A204.1 (cell line): ENCODE data around the gene SOWAHD.
"Not testable (repeated sequence)": the region's sequence is repeated elsewhere in the genome, so short reads cannot be mapped to it uniquely, and the experiment has no call there.

ENCODE experiments used
- FAIRE-seq: peaks from 2 replicates; lab custom pipeline; 2012; peaks lifted over from hg19 to GRCh38; lab: Jason Lieb, UNC

The SOWAHD gene, protein sequence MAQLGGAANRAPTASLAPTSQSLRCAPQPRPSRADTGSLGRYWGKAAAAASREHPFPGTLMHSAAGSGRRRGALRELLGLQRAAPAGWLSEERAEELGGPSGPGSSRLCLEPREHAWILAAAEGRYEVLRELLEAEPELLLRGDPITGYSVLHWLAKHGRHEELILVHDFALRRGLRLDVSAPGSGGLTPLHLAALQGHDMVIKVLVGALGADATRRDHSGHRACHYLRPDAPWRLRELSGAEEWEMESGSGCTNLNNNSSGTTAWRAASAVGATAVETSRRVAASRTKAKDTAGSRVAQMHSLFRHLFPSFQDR

DNA sequence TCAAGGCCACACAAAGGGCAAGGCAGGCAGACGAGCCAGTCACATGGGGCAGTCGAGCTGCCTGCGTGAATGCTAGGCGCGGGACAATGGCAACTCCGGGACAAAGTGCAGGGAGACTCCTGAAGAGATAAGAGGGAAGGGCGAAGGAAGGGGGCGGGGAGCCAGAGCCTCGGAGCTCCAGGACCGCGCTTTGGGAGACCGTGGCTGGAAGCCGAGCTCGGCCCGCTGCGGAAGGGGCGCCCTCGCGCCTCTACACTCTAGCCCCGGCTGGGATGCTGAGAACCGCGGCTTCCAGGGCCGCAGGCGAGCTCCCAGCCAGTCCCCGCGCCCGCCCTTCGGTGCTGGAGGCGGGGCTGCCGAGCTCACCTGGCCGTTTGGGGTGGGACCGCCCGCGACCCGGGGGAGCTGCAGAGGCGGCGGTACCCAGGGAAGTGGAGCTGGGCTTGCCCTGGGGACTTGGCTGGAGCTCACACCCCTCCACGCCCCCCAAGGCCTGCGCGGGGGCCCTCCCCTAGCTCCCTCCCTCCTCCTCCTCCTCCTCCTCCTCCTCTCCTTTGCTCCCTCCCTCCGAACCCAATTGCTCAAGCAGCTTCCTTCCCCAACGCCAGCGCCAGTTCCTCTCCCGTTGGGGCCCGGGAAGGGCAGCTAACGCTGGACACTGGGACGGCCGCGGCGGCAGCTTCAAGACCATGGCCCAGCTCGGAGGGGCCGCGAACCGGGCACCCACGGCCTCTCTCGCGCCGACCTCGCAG, at the start of gene SOWAHD:
Gene SOWAHD, plus strand, starts transcription at position 610 of the 752 bp plus-strand sequence. Its CDS starts 80 bp downstream, at position 690.
- no peak for FAIRE-seq

DNA sequence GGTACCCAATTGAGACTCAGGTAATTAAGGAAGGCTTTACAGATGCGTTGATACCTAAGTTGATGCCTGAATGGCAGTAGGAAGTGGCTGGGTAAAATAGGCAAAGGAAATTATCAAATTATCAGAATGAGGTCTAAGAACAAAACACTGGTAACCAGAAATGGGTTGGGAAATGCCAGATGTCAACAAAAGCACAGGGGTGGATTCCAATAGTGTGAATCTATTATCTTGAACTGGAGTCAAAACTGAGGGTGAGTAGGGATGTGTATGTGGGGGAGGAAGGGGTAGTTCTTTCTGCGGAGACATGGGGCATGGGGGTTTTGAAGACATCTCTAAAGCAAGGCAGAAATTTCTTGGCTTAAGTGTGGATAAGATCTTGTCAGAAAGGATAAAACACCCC, 49.5 kb upstream of the SOWAHD start:
- FAIRE-seq = no peak

DNA sequence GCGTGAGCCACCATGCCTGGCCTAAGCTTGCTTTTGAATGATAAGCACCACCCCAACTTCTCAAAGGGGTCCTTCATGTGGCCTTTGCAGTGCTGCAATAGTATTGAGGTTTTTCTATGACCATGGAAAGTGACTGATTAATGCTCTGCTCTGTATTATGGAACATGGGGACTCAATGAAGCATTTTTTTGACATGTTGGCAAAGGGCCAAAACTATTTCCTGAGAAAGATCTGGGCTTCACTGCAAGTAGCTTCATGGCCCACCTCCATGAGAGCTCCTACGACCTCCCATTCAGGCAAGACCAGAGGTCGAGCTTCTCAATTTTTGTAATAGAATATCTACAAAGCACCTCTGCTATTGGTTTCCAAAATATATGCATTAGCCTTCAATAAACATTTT, 48.8 kb upstream of the SOWAHD start:
- FAIRE-seq = no peak

DNA sequence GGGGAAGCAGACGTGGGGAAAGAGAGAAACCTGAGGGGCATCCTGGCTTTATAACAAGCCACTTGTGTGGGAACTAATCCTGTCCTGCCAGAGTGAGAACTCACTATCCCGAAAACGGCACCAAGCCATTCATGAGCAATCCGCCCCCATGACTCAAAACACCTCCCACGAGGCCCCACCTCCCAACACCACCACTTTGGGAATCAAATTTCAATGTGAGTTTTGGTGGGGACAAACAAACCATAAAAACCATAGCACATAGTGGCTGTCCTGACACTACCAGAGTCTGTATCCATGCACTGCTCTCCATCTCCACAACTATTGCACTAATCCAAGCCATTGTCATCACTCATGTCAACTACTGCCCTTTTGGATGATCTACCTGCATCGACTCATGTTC, 36.9 kb upstream of the SOWAHD start:
- no peak for FAIRE-seq

DNA sequence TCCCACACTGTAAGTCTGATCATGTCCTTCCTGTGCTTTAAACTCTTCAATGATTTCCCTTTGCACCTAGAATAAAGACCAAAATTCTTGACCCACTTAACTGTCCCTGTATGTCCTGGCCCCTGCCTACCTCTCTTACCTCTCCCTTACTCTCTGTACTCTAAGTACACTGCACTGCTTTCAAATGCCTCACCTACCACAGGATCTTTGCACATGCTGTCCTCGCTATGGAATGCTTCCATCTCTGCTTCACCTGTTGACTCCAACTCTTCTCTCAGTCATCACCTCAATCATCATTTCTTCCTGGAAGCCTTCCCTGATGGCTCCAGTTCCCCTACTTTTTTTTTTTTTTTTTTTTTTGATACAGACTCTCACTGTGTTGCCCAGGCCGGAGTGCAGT, 36.5 kb upstream of the SOWAHD start:
- no peak for FAIRE-seq

DNA sequence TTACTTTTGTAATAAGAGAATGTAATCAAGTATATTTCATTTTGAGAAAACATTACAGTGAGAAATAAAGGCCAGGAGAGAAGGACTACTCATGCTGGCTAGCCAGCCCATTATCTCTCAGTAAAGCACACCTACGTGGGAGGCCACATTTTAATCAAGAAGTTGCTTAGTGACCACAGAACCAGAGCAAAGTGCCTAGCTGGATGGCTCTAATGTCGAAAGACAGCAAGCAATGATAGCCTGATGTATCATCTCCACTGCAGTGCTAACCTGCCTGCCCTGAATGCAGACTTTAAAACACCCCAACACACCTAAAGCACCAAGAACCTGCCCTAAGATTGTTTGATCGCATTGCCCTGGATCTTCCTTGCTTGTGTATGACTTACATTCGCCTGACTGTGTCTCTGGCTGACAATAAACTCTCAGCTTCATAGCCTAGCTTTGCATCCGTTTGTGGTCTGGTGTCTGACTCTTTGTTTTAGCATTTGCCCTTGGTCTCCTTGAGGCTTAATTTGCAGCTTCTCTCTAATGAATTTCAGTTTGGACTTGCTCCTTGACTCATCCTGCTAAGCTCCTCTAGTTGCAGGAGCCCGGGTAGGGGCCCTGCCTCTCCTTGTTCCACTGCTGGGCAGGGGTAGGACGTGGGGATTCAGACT, 31.4 kb upstream of the SOWAHD start:
- no peak for FAIRE-seq

DNA sequence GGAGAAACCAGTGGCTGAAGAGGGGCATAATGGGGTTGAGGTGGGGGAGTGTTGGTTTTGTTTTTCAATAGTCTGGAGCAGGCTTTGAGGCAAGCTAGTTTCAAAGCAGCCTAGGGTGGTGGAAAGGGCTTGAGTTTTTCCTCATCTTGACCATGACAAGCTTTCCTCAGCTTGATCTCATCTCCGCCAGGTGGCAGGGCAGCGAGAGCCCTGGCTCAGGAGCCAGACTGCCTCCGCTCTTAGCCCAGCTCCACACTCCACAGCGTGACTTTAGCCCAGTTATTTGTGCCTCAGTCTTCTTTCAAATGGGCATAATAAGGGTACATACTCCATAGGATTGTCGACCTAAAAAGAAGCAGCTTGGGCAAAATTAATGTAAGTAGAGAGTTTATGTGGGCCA, 29.9 kb upstream of the SOWAHD start:
- no peak for FAIRE-seq

DNA sequence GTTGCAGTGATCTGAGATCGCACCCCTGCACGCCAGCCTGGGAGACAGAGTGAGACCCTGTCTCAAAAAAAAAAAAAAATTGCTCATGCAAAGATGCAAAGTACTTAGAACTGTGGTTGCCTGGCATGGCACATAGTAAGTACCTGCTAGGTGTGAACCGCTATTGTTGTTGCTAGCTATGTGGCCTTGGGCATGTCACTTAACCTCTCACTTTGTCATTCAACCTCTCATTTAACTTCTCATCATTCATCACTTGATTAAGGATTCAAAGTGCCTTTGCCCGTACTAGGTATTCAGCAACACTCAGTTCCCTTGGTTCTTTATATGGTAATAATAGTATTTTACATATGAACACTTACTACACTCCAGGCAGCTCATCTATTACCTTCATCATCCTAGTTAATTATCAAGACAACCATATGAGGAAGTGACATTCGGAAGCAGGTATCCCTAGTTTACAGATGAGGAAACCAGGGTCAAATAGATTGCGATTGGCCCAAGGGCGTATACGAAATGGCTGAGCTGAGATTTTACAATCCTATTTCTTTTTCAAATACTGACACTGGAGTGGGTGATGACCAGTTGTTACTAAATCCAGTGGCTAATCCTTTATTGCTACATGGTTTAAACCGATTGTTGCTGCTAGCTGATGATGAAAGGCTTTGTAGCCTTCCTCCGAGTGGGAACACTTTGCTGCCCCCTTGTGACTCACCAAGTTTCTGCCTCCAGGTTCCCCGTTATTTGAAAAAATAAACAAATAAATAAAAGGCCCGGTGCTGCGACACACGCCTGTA, 28.8 kb upstream of the SOWAHD start:
- peak; percentile 78 for FAIRE-seq

DNA sequence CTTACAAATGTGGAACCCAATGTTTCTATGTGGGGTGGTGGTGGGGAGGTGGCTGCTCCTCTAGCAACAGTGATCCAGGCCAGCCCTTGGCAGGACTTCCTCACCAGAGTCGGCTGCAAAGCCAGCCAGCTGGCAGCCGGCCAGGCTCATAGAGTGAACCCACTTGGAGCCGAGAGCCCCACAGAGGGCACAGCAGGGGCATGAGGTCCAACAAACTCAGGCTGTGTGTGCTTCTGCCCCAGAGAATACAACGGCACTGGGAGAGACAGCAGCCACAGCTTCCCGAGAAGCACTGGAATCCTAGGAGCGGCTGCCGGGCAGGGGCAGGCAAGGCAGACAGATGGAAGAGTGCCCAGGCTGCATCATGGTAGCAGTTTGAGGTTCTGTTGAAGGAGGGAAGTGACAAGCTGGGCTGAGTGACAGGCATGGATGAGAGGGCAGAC, 23.5 kb upstream of the SOWAHD start:
- FAIRE-seq = no peak

DNA sequence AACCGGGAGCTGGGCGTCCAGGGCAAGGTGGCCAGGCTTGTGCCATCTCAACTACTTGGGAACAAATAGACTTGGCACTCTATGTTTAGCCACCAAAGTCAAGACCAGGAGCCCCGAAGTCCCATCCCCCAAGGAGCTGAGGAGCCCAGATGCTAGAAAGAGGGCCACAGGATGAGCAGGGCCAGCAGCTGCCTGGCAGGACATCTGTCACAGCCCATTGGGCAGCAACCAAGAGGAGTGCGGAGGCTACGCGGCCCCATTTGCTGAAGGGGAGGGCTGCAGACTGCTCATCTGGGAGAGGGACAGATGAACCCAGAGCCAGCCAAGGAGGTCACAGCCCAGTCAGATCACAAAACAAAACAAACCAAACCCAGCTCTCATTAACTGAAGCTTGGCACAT, 22.9 kb upstream of the SOWAHD start:
- no peak for FAIRE-seq

DNA sequence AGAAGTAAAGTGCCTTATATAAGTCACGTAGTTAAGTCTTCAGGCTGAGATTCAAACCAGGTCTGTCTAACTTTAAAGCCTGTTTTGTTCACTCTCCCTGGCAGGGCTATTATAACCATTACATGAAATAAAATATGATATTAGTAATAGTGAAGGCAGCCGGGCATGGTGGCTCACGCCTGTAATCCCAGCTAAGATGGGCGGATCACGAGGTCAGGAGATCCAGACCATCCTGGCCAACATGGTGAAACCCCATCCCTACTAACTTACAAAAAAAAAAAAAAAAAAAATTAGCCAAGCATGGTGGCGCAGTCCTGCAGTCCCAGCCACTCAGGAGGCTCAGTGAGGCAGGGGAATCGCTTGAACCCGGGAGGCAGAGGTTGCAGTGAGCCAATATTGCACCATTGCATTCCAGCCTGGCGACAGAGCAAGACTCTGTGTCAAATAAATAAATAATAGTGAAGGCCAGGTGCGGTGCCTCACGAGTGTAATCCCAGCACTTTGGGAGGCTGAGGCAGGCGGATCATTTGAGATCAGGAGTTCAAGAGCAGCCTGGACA, 22.1 kb upstream of the SOWAHD start:
- no peak for FAIRE-seq

DNA sequence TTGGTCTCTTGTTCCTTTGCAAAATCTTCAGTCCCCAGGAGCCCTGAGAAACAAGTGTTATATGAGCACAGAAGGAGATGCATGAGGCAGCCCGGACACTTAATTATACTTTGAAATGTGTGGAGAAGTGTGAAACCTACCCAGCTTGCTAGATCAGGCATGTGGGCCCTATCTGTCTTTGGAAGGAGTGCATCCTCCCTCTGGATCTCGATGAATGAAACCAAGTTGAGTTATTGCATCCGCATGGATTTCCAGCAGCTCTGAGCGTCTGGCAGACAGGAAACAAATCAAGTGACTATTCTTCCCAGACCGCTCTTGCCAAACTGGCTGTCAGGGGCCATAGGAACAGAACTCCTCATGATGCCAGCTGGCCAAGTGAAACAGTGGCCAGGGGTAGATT, 19.6 kb upstream of the SOWAHD start:
- no peak for FAIRE-seq

DNA sequence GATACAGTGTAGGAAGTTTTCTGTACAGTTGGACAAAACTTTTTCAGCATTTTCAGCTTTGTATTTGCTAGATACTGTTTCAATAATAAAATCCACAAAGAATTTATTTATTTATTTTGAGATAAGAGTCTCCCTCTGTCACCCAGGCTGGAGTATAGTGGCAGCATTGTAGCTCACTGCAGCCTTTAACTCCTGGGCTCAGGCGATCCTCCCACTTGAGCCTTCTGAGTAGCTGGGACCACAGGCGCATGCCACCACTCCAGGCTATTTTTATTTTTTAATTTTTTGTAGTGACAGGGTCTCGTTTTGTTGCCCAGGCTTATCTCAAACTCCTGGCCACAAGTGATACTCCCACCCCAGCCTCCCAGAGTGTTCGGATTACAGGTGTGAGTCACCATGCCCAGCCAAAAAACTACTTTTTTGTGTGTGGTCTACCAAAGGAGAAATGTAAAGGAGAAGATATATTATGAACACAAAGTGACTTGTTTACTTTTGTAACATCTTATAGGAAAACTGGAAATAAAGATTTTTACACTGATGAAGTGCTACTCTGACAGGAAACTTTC, 13.0 kb upstream of the SOWAHD start:
- no peak for FAIRE-seq

DNA sequence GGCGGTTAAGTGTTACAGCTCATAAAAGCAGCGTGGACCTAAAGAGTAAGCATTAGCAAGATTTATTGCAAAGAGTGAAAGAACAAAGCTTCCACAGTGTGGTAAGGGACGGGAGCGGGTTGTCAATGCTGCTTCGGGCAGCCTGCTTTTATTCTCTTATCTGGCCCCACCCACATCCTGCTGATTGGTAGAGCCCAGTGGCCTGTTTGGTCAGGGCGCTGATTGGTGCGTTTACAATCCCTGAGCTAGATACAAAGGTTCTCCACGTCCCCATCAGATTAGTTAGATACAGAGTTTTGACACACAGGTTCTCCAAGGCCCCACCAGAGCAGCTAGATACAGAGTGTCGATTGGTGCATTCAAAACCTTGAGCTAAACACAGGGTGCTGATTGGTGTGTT, 8.3 kb upstream of the SOWAHD start:
- not testable (repeated sequence) for FAIRE-seq

DNA sequence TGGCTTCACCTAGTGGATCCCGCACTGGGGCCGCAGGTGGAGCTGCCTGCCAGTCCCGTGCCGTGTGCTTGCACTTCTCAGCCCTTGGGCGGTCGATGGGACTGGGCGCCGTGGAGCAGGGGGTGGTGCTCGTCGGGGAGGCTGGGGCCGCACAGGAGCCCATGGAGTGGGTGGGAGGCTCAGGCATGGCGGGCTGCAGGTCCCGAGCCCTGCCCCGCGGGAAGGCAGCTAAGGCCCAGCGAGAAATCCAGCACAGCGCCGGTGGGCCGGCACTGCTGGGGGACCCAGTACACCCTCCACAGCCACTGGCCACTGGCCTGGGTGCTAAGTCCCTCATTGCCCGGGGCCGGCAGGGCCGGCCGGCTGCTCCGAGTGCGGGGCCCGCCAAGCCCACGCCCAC, 7.6 kb upstream of the SOWAHD start:
- not testable (repeated sequence) for FAIRE-seq

DNA sequence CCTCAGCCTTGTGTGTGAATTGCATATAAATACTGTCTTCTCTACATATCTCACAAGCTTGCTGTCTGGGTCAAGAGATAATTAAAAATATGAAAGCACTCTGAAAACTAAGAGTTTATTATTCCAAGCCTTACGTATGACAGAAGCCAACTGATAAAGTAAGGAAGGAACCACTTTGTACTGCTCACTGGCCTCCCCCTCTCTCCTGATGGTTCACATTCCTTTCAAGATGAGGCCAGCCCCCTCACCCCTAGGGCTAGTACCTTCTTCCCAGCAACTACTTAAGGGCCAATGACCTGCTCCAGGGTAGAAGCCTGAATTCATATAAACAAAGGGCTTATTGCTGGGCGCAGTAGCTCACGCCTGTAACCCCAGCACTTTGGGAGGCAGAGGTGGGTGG, 5.4 kb upstream of the SOWAHD start:
- no peak for FAIRE-seq

DNA sequence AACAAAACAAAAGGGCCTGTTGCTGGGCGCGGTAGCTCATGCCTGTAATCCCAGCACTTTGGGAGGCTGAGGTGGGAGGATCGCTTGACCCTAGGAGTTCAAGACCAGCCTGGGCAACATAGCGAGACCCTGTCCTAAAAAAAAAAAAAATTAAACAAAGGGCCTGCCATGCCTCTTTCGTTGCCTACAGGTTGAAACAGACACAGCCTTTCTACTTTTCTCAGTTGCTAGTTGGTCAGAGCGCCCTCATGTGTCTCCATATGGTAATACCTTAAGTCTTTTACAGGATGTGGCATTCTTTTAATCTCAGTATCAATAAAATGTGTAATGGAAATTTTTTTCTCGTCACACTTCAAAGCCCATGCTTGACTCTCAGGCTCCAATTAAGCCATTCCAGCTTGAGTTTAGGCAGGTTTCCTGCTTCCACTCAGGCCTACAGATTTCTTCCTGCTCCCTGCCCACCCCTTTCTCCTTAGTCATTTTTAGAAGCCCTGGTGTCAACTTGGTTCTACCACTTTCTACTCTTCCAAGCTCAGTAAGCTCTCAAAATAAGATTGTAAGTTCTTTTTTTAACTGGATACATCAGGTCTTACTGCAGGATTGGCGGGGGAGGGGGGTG, 4.6 kb upstream of the SOWAHD start:
- peak; percentile 65 for FAIRE-seq

DNA sequence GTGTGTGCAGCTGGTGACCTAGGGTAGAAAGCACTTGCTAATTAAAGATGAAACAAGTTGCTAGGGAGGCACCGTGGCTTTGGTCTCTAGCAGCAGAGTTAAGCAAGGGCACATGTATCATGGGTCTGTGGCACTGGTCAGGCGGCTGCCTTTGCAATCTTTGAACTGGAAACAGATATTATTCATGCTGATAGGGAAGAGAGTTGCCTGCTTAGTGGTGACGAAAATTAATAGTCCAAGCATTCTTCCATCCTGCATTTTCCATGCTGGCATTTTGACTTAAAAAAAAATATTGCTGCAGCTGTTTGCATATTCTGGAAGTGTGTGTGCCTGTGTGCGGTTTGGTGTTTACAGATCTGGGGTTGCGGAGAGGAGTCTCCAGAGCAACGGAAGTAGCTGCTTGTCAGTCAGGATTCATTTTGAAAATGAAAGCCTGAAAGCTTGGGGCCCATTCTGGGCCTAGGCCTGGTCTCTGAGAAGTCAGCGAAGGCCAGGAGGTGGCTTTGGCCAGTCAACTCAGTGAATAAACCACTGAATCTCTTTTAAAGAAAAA, 2.3 kb upstream of the SOWAHD start:
- no peak for FAIRE-seq

DNA sequence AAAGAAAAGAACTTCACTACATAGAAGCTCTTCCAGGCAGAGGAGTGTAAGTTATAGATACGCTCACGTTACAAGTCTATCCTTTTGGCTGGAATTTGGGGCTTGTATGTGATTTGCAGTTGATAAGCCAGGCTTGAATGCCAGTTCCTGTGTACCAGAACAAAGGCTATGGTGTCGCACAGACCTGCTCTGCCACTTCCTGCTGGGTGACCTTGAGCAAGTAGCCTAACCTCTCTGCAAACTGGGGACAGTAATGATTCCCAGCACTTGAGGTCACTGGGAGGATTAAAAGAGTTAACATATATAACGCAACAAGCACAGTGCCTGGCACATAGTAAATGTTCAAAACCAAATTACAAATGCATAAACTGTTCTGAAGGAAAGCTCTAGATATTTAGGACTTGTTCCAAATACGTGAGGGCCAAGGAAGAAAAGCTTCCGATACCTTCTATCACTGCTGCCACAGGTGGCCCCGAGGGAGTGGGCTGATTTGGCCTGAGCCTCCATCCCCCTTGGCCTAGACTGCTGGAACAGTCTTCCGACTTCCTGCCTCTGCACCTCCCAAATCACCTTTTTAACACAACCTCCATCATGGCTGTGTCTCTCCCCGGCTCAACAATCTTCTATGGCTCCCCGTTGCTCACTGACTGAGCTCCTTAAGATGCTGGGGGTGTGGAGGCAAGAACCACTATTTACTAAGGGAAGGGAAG, 1.3 kb upstream of the SOWAHD start:
- FAIRE-seq = no peak

DNA sequence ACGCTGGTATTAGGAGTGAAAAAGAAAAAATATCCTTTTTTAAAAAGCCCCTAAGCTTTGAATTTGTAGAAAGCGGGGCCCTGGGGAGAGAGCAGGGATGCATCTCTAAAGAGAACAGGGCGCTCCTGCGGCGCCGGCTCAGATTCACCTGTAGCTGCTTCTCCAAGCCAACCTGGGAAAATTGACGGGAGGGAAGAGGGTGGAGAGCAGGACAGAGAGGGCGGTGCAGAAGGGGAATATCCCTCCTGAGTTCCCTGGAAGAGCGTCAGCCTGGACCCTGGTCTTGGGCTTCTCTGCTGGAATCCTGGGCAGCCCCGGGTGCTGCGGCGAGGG, 776 bp upstream of the SOWAHD start:
- no peak for FAIRE-seq
